GM21717 (cell line): Measurements from ENCODE around the gene LYZL2.
"Not testable (repeated sequence)": the region's sequence is repeated elsewhere in the genome, so short reads cannot be mapped to it uniquely, and the experiment has no call there.

Source experiments
- ATAC-seq: cut with Tn5 transposase; IDR thresholded peaks from one replicate; pipeline ENCODE4 v1.9.1; 2021; ENCODE audit warnings: mild to moderate bottlenecking, moderate library complexity; ENCODE audit not compliant: unreplicated experiment

LYZL2 gene

DNA sequence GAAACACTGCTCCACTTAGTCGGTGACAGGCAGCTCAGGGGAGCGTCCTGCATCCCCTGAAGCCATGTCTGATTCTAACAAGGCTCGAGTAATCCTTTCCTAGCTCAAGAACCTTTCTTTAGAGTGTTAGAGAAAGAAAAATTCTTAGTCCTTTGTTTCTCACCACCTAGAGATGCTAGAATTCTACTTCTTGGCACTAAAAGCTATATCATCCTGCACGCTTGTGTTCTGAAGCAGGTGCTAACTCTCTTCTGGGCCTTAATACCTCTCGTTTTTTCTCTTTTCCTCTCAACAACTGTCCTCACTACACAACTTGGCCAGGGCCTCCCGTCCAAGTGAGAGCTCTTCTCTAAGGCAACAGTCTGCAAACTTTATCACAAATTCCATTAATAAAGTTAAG lies at the start of gene LYZL2:
Gene LYZL2 (minus strand): TSS at position 101 of the 400 bp plus-strand sequence. CDS start 2,838 bp downstream, outside the sequence.
- ATAC-seq: no peak

DNA sequence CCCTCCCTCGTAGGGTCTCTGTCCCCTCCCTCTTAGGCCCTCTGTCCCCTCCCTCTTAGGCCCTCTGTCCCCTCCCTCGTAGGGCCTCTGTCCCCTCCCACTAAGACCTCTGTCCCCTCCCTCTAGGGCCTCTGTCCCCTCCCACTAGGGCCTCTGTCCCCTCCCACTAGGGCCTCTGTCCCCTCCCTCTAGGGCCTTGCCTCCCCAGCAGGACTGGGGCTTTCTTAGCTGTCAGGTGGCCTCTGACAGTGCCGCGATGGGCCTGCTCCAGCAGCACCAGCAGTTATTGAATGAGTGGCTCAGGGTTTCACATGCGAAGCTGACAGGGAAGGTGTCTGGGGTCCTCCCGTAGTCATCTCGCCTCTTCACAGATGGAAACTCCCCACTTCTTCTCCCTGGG lies 48.1 kb upstream of the LYZL2 start:
- not testable (repeated sequence) for ATAC-seq

DNA sequence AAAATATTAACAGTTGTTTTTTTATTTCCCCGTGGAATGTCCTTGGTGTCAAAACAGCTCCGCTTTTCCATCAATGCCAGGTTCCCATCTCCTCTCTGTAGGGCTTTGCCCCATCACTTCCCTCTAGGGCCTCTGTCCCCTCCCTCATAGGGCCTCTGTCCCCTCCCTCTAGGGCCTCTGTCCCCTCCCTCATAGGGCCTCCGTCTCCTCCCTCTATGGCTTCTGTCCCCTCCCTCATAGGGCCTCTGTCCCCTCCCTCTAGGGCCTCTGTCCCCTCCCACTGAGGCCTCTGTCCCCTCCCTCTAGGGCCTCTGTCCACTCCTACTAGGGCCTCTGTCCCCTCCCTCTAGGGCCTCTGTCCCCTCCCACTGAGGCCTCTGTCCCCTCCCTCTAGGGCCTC lies 47.6 kb upstream of the LYZL2 start:
- ATAC-seq: not testable (repeated sequence)

DNA sequence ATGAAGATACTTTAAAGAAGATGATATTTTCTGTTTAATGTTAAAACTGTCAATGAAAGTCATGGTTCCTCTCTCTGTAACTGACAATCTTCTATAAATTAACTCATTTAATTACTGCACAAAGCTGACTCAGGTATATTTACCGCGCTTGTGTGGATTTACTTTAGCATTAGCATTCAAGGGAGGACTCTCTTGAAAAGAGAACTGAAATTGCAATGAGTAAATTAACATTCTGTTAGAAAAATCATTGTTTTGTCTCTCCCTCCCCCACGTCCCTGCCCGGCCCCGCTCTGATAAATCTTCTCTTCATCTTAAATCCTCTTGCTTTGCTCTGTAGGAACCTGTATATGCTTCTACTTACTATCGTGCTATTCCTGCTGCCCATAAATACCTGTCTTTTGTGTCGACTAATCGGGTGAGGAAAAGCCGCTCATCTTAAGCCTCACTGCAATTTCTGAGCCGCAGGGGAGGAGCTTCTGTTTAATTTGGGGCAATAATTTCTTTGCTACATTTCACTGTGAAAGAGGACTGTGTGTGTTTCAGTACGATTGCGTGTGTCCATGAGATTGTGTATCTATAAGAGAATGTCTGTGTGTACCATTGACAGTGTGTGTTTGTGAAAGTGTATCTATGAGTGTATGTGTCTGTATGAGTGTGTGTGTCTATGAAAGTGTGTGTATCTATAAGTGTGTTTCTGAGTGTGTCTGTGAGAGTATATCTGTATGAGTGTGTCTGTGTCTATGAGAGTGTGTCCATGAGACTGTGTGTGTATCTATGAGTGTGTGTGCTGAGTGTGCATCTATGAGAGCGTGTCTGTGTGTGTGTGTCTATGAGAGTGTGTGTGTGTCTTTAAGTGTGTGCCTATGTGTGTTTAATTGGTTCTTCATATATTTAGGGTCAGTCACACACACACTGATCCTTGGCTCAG lies 46.5 kb upstream of the LYZL2 start:
- no peak for ATAC-seq

DNA sequence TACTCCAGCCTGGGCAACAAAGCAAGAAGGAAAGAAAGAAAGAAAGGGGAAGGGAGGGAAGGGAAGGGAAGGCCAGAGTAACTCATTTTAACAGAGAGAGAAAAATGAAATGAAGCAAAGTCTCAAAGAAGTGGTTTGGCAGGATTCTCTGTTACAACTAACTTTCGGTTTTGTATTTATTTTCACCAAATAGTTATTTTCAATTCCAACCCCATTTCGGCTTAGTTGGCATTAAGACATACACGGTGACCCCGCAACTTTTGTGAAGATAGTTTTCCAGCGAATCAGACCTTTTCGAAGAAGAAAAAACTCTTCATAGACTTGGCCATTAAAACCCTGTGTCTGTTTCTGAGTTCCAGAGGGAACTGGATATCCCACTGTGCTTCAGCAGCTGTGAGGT lies 45.2 kb upstream of the LYZL2 start:
- ATAC-seq: no peak

DNA sequence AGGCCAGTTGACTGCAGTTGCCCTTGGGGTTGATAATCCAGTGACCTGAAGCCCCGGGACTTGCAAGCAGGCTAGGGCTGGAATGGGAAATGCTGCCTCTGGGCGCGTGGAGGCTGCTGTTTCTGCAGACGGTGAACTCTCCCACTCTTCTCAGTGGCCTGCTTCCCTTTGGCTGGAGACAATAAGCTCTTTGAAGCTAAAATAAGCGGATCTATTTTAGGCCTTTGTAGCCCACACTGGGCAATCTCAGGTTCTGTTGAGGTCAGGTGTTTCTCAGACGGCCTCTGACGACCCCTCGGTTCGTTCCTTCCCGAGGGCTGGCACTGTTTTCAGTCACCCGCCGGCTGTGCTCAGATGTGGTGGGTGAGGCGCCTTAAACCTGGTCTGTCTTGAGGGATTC lies 43.7 kb upstream of the LYZL2 start:
- not testable (repeated sequence) for ATAC-seq

DNA sequence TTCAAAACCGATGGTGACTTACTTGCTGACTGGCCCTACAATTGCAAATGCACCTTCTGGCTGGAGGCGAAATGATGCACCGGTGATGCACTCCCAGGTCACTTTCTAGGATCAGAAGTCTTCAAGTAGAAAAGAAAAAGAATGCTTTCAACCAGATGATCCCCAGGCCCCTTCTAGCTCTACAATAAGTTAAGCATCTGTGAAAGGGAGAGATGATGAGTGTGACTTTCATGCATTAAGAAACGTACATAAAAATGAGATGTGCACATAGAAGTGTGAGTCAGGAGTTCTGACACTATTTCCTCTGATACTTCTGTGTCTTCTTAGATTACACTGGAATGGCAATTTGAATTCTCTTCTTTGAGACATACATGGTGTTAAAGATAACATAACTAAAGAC lies 42.8 kb upstream of the LYZL2 start:
- not testable (repeated sequence) for ATAC-seq

DNA sequence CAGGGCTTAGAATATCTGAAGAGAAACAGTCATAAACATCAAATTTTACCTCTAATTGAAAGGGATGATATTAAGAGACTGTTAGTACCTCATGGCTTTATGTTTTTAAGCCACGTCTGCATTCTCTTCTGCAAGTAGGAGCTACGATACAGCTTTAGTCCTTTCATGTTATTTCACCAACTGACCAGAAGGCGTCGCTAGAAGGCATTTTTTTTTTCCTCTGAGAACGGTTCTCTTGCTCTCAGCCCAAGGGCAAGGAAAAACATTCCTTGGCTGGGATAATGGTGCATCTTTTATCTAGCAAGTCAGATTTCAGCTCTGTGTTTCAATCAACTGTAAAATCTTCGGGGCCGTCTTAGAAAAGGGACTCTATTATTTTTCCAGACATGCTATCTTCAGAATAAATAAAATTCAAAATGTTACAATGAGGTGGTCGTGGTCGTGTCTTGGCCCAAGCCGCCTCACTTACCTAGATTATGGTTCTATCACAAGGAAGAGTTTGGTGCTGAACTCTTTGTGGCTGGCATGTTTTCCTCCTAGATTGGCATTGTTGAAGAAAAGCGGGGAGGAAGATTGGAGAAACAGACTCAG lies 41.6 kb upstream of the LYZL2 start:
- ATAC-seq: no peak

DNA sequence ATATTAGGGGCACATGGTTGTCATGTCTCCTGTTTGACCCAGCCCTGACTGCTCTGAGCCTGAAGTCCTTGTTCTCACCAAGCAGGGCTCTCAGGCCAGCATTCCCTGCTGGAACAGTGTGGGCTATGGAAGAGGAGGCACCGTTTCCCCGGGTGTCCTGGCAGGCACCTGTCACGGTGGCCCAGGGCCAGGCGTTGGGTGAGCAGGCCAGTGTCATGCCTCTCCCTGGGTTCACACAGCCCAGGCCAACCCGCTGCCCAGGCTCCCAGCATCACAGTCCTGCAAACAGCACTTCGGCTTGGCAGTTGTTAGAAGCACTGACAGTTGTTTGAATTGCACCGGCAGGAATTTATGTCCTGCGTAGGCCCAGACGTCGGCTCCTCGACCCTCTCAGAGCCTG lies 38.4 kb upstream of the LYZL2 start:
- not testable (repeated sequence) for ATAC-seq

DNA sequence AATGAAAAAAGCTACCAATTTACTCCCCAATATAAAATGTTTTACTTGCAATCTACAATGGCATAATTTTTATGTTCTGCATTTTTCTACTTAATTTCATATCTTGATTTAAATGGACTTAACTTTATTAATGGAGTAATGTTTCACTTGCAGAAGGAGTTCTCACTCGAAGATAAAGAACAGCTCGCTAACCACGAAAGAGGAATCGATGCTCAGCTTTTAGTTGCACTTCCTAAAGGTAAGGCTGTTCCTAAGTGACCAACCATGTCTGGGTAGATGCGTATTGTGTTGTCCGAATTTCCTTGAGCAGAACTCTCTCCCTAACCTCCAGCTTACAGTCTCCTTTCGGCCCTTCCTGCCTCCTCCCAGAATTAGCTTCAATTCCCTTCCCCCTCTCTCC lies 33.9 kb upstream of the LYZL2 start:
- peak; percentile 80 for ATAC-seq

DNA sequence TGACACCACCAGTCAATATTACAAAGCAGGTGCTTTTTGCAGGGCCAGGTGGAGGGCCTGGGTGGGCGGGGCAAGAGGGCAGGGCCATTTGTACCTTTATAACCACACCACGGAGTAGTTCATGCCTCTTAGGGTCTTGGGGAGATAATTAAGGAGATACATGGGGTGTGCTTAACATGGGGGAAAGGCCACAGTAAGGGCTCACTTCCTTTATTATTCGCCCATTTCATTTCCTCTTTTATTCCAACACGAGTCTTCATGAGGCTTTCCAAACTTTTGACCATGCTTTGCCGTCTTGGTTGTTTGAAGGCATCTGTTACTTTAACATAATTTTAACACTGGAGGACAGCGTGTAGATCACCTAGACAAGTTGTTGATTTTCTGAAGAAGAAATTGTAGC lies 33.3 kb upstream of the LYZL2 start:
- no peak for ATAC-seq

DNA sequence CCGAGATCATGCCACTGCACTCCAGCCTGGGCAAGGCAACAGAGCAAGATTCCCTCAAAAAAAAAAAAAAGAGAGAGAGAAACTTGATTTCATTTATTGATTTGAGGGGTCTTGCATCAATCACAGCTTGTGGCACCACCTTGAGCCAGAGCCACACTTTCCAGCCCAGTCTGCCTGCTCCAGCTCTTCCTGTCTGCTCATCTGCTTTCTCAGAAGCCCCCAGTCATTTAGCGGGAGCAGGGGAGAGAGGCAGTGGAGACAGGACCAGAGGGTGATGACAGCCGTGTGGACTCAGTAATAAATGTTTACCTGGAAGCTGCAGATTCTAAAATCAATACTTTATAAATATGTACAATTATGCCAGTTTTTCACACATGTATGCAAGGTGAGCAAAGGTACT lies 30.8 kb upstream of the LYZL2 start:
- not testable (repeated sequence) for ATAC-seq

DNA sequence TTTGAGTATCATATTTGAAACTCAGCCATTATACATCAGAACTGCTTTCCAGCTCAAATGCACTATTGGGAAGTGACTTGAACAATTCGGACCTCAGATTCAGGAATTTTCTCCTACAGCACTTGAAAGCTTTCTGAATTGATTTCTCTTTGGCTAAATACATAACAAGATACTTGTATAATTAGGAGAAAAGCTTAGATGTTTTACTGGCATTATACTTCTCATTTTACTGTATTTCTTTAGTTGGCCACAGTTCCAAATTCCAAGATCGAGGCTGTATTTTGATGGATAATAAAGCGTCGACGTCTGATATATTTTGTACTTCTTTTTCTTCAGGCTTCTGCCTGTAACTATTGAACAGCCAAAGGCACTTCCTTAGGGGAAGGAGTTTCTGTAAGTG lies 26.7 kb upstream of the LYZL2 start:
- ATAC-seq: no peak

DNA sequence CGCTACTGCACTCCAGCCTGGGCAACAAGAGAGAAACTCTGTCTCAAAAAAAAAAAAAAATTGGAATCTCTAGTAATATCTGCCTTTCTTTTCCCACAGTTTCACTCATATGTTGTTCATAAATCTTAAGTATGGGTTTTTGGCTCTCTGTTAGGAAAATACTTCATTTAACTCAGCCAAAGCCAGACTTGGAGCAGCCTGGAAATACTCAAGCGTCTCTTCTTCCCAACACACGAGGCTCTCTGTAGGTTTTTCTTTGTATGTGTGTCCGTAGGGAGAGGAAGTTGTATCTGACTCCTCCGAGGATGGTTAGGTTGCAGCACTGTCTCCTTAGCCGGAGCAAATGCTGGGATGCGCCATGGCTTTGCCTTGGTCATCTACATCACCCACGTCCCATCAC lies 25.4 kb upstream of the LYZL2 start:
- not testable (repeated sequence) for ATAC-seq

DNA sequence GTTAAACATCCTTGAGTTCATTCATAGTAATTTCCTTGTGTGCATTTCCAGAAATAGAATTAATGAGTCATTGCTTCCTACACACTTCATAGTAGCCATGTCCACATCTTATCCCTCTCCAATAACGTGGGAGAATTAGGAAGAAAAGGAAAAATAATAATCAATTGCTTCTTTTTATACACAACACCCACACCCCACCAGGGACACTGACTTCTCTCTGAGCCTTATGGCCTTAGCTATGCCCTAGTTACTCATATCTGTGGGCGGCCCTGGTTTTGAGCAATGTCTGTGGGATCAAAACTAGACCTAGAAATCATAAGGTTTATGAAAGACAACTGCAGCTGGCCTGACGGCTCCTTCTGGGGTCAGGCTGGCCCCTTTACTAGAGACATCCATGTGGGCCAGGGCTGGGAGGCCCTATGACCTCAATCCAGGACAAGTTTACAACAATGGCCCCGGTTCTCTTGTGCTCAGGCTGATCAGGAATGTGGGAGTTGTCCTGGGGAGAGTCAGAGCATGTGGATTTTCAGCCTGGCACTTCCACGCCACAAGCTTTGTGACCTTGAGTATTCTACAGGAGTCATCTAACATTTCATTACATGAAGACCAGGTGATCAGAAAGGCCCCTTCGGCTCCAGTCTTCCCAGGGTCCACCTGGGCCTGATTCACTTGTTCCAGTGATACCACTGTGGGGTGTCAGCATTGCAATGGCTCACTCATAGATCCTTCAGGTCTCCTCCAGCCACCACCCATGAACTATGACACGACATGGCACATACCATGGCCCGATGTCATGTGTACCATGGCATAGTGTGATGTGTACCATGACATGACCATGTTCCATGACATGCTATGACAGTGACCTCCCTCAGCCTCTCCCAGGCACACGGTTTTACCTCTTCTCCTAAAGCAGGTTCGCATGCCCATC lies 22.2 kb upstream of the LYZL2 start:
- not testable (repeated sequence) for ATAC-seq

DNA sequence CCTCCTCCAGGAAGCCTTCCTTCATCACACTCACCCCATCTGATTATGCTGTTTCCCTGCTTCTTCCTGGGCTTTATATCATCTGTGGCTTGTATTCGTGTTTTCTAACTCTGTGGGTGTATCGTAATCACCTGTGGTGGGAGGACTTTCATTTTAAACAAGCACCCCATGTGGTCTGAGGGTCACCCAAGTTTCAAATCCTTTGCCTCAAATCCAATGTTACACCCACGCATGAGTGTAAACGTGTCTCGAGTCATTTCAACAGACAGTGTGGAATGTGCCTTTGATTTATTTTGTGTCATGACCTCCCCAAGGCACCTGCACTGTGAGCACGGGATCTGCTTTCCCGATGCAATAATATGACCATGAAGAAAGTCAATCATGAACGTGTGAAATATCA lies 17.5 kb upstream of the LYZL2 start:
- no peak for ATAC-seq

DNA sequence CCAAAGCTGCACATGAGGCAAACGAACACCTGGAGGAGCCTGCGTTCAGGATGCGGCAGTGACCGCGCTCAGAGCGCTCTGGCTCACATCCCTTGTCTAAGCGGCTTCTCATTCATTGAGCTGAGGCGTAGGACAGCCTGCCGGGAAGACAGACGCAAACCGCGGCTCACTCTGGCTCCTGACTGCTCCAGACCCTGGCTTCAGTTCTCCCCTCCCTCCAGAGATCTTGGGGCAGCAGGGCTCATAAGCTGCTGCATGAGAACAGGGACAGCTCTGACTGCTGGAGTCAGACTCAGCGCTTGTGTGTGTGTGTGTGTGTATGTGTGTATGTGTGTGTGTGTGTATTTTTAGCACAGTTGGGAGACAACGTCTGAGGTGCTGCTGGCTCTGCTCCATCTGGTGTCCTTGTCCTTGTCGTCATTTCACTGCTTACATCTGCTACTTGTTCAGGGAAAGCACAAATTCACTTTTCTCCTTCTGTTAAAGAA lies 15.8 kb upstream of the LYZL2 start:
- no peak for ATAC-seq

DNA sequence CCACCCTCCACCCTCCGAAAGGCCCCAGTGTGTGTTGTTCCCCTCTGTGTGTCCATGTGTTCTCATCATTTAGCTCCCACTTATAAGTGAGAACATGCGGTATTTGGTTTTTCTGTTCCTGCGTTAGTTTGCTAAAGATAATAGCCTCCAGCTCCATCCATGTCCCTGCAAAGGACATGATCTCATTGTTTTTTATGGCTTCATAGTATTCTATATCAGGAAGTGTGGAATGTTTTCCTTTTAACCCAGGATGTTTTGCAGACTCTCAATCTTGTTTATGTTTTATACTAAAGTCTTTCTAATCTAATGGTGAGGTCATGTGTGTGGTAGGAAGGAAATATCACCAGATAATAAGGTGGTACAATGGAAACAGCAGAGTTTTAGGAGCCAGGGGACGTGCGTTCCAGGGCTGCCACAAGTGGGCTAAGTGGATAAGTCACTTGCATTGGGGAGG lies 14.9 kb upstream of the LYZL2 start:
- not testable (repeated sequence) for ATAC-seq

DNA sequence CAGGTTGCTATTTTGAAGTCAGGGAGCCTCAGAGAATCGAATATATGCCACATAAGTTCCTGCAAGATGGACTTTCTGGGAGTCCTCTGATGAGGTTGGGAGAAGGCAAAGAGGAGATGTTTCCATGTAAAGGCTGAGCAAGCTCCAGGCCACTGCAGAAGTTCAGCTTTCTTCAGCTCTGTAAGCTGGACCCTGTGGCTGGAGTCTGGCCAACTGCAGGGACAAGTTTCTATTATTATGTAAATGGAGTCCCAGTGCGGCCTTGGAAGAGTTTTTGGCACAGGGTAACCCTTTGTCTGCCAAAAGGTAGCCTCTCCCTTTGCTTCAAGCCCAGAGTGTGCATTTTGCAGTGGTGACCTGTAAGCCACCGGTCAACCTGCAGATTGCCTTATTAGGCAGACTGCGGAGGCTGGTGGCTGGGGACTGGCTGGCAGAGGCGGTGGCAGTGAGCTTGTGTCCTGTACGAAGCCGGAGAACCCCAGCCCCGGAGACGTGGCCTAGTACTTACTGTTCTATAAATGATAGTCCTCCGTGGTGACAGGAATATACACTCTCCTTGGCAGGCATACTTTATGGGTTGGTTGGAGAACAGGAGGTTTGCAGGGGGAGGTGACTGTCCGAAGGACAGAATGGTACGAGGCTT lies 14.1 kb upstream of the LYZL2 start:
- not testable (repeated sequence) for ATAC-seq

DNA sequence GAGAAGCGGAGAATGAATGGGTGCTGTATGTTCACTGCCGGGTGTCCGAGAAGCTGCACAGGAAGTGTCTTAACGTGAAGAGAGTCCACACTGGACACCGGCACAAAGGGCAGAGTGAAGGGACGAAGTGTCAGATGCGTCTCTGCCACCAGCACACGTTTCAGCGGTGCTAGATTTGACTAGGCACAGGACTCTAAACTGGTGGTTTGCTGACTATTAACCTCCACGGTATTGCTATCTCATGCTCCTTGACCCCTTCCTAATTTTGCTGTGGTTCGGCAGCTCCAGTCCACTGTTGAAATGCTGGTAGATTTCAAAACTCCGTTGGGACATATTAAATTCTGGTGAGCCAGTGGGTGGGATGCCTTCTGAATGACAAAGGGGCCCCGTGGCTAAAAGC lies 13.3 kb upstream of the LYZL2 start:
- ATAC-seq: not testable (repeated sequence)
